ENCODE results near the gene EBP.
A peak's percentile ranks its signal among the peaks of the same experiment; 100 is the strongest.

The EBP gene

DNA sequence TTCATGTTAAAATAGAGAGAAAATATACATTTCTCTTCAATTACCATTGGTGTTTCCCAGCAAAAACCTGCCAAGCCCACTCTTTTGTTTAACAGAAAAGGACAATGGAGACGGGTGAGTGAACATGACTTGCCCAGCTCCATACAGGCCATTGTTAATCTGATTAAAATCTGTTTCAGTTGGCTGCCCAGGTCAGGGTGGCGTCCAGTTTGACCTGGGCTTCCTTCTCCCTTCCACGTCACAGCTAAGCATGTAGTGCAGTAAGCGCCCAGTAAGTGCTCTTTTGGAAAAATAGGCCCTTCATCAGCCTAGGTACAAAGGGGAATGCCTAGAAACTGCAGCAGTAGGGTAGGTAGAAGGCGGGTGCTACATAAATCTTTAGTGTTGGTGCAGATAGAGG lies 14.4 kb upstream of the EBP start:
- DNase-seq (ENCODE audit: low read depth): no peak
- TF ChIP-seq MYC (IDR thresholded peaks at IDR 0.05; ENCODE audit: low read depth, low read length): no peak
- no peak for TF ChIP-seq POLR2A (IDR thresholded peaks at IDR 0.05; ENCODE audit: extremely low read depth, insufficient read length)
- TF ChIP-seq, protein P1, sequence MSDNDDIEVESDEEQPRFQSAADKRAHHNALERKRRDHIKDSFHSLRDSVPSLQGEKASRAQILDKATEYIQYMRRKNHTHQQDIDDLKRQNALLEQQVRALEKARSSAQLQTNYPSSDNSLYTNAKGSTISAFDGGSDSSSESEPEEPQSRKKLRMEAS (IDR thresholded peaks at IDR 0.05; ENCODE audit: low read depth, low read length): no peak
- TF ChIP-seq, protein P2, sequence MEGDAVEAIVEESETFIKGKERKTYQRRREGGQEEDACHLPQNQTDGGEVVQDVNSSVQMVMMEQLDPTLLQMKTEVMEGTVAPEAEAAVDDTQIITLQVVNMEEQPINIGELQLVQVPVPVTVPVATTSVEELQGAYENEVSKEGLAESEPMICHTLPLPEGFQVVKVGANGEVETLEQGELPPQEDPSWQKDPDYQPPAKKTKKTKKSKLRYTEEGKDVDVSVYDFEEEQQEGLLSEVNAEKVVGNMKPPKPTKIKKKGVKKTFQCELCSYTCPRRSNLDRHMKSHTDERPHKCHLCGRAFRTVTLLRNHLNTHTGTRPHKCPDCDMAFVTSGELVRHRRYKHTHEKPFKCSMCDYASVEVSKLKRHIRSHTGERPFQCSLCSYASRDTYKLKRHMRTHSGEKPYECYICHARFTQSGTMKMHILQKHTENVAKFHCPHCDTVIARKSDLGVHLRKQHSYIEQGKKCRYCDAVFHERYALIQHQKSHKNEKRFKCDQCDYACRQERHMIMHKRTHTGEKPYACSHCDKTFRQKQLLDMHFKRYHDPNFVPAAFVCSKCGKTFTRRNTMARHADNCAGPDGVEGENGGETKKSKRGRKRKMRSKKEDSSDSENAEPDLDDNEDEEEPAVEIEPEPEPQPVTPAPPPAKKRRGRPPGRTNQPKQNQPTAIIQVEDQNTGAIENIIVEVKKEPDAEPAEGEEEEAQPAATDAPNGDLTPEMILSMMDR (IDR thresholded peaks at IDR 0.05; ENCODE audit: low read depth, low read length): no peak
- H3K4me3 ChIP-seq (ENCODE audit: low read depth, low read length): no peak overlapping the region

DNA sequence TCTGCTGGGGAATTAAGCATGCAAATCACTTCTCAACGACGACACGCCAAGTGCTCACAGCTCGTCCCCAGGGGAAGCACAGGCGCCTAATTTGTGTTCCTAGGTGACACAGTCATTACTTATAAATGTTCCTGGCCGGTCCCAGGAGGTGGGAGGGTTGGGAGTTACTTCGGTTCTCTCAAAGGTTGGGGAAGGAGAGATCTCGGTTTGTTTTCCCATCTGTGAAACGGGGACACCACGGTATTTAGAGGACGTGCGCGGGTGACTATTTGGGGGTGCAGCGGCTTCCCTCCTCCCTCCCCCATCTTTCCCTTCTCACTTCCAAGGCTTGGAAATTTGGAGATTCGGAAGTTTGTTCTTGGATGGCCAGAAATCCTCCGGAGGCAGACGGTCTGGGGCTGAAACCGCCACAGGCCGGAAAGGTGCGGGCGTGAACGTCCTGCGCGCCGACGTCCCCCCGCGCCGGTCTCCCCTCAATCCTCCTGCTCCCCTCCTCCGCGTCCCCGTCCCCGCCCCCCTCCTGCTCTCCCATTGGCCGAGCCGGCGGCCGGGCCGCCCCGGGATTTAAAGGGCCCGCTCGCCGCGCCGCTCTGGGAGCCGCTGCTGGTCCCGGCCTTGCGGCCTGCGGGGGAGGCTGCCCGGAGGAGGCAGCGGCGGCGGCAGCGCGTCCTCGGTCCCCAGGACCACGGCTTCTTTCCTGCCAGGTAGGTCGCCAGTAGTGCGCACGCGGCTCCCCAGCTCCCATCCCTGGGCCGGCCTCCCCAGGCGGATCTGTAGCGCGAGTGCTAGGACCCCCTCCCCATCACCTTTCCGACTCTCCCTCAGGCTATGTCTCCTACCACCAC lies 13.0 kb upstream of the EBP start, which contains the start of gene PORCN:
Gene PORCN, plus strand, starts transcription at position 593 of the 845 bp plus-strand sequence. CDS start 829 bp downstream, outside the sequence.
- peak; percentile 85 for DNase-seq (ENCODE audit: low read depth)
- peak; percentile 66 for TF ChIP-seq POLR2A (IDR thresholded peaks at IDR 0.05; ENCODE audit: extremely low read depth, insufficient read length)
- TF ChIP-seq, protein P2 (IDR thresholded peaks at IDR 0.05; ENCODE audit: low read depth, low read length): no peak
- TF ChIP-seq MYC (IDR thresholded peaks at IDR 0.05; ENCODE audit: low read depth, low read length): no peak
- H3K4me3 ChIP-seq (ENCODE audit: low read depth, low read length): peak within 1 kb of the TSS; percentile 80

DNA sequence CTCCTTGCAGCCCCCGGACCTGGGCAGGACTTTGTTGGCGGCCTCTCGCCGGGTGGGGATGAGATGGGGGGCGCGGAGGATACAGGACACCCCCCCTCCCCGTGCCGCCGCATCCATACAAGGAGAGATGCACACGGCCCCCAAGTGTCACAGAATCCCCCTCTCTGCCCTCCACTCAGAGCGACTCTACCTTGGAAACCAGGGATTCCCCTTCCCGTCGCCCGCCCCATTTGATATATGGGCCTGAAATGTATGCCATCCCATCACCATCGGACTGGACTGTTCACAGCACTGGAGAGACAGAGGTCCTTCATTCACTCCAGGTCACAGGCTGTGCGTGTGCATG lies 12.4 kb upstream of the EBP start:
- TF ChIP-seq, protein P1 (IDR thresholded peaks at IDR 0.05; ENCODE audit: low read depth, low read length): no peak
- TF ChIP-seq POLR2A (IDR thresholded peaks at IDR 0.05; ENCODE audit: extremely low read depth, insufficient read length): no peak
- TF ChIP-seq, protein P2 (IDR thresholded peaks at IDR 0.05; ENCODE audit: low read depth, low read length): no peak
- DNase-seq (ENCODE audit: low read depth): no peak
- peak overlapping the region; percentile 49 for H3K4me3 ChIP-seq (ENCODE audit: low read depth, low read length)

DNA sequence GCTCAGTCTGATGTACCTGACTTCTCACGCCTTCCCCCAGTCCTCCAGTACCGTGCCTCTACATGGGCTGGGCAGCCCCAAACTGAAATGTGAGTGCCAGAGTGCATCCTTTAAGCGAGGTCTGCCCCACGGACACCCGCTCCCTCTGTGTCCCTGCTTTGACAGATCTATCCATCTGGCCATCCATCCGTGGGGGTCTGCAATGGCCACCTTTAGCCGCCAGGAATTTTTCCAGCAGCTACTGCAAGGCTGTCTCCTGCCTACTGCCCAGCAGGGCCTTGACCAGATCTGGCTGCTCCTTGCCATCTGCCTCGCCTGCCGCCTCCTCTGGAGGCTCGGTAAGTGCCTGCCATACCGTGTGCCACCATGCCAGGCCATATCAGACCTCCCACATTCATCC lies 12.0 kb upstream of the EBP start:
- H3K4me3 ChIP-seq (ENCODE audit: low read depth, low read length): no peak overlapping the region
- no peak for DNase-seq (ENCODE audit: low read depth)
- TF ChIP-seq MYC (IDR thresholded peaks at IDR 0.05; ENCODE audit: low read depth, low read length) (no peak), POLR2A (IDR thresholded peaks at IDR 0.05; ENCODE audit: extremely low read depth, insufficient read length) (no peak)
- TF ChIP-seq, protein P1 (IDR thresholded peaks at IDR 0.05; ENCODE audit: low read depth, low read length): no peak
- TF ChIP-seq, protein P2 (IDR thresholded peaks at IDR 0.05; ENCODE audit: low read depth, low read length): no peak

DNA sequence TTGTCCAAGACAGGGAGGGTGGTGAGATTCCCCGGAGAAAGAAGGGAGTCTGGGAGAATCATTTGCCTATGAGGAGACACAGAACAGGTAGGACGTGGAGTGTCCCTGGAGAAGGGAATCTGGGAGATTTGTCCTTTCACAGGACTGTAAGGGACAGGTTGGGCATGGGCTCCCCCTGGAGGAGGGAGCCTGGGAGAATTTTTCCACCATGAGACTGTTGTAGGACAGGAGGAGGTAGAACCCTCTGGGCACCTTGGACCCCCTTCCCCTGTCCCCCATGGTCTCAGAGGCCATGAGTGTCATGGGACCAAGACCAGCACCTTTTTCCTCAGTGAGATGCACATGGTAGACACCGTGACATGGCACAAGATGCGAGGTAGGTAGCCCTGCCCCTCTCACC lies 10.0 kb upstream of the EBP start:
- no peak overlapping the region for H3K4me3 ChIP-seq (ENCODE audit: low read depth, low read length)
- no peak for TF ChIP-seq MYC (IDR thresholded peaks at IDR 0.05; ENCODE audit: low read depth, low read length)
- TF ChIP-seq, protein P2 (IDR thresholded peaks at IDR 0.05; ENCODE audit: low read depth, low read length): peak; percentile 52
- DNase-seq (ENCODE audit: low read depth): no peak

Measured in NB4 (cell line).